Natural killer cell (primary cell): ENCODE results near the gene CLDN4. TPM values are rescaled to one million over a fixed set of nuclear protein-coding genes. Genes with fewer than 3 reads are reported as not detected.
"Not testable (repeated sequence)": the region's sequence is repeated elsewhere in the genome, so short reads cannot be mapped to it uniquely, and the experiment has no call there.

ENCODE experiments used
- ATAC-seq, 3 donors: fragments of 150-1000 bp in 2 of 3; fragments of 200-7000 bp in 1 of 3; cut with Tn5 transposase; 1 replicate in 1 of 3; 2 replicates in 2 of 3; pipeline ENCODE4 v1.10.0; 2021; ENCODE audit warnings: mild to moderate bottlenecking in 2 of 3, moderate library complexity in 2 of 3
- DNase-seq, 2 donors: peaks; one replicate each; pipeline versions ENCODE4 v3.0.0 to v3.0.0-alpha.2; 2013 to 2021; ENCODE audit warnings: mixed read lengths in 1 of 2
- H3K27ac ChIP-seq: one replicate; pipeline ENCODE4 v1.5.1; 2013; ENCODE audit warnings: mild to moderate bottlenecking, low read length
- H3K27me3 ChIP-seq: one replicate; pipeline ENCODE4 v1.6.1; 2013; ENCODE audit warnings: low read length; ENCODE audit not compliant: control insufficient read depth, insufficient read depth
- H3K36me3 ChIP-seq: one replicate; pipeline ENCODE4 v1.6.1; 2013; ENCODE audit warnings: low read length; ENCODE audit not compliant: control insufficient read depth, insufficient read depth
- H3K4me1 ChIP-seq: one replicate; pipeline ENCODE4 v1.6.1; 2013; ENCODE audit warnings: low read length; ENCODE audit not compliant: control insufficient read depth, insufficient read depth
- H3K4me3 ChIP-seq: one replicate; pipeline ENCODE4 v1.5.1; 2013; ENCODE audit warnings: low read length
- H3K9me3 ChIP-seq: one replicate; pipeline ENCODE4 v1.6.1; 2013; ENCODE audit warnings: low read length; ENCODE audit not compliant: control insufficient read depth, insufficient read depth
- H3K27ac Mint-ChIP-seq, 2 donors: one replicate each; pipeline ENCODE4 v1.8.0; 2022; ENCODE audit warnings: mild to moderate bottlenecking in 2 of 2, mixed read lengths in 2 of 2, moderate library complexity in 1 of 2
- H3K27me3 Mint-ChIP-seq, 2 donors: one replicate each; pipeline ENCODE4 v1.8.0; 2022; ENCODE audit warnings: low read depth in 2 of 2, mixed read lengths in 2 of 2
- H3K36me3 Mint-ChIP-seq: one replicate; pipeline ENCODE4 v1.8.0; 2022; ENCODE audit warnings: mixed read lengths
- H3K4me1 Mint-ChIP-seq, 2 donors: one replicate each; pipeline ENCODE4 v1.8.0; 2022; ENCODE audit warnings: mixed read lengths in 2 of 2
- H3K4me3 Mint-ChIP-seq: one replicate; pipeline ENCODE4 v1.8.0; 2022; ENCODE audit warnings: mild to moderate bottlenecking, moderate library complexity, mixed read lengths
- H3K9me3 Mint-ChIP-seq, 2 donors: one replicate each; pipeline ENCODE4 v1.8.0; 2022; ENCODE audit warnings: mixed read lengths in 2 of 2
- CTCF ChIP-seq: fragments of 200-600 bp; IDR thresholded peaks from one replicate; pipeline ENCODE4 v1.8.0; 2022; ENCODE audit warnings: antibody characterized with exemption
- WGBS: methylation state at CpG from one replicate; pipeline ENCODE4 v1.1.7; 2013; ENCODE audit warnings: missing lambda C conversion rate; ENCODE audit not compliant: insufficient coverage; 5-methylcytosine and 5-hydroxymethylcytosine counted together
- intact Hi-C: fragments of 100-400 bp; cut with micrococcal nuclease; formaldehyde crosslinking; loops from one replicate; pipeline ENCODE4 v1.14.2; 2022
- total RNA-seq, 4 donors: library from RNA; stranded (reverse); fragments of 120-200 nt in 1 of 4; gene quantifications; one replicate each; pipeline versions ENCODE4 v1.2.3 to v1.2.4, GENCODE V29; 2013 to 2022

The CLDN4 gene
- total RNA-seq, 3 donors from 2014 or later (not counting 1 experiment from before 2014, with no cell fraction given) = 0.09 to 0.30 (median 0.20) TPM

DNA sequence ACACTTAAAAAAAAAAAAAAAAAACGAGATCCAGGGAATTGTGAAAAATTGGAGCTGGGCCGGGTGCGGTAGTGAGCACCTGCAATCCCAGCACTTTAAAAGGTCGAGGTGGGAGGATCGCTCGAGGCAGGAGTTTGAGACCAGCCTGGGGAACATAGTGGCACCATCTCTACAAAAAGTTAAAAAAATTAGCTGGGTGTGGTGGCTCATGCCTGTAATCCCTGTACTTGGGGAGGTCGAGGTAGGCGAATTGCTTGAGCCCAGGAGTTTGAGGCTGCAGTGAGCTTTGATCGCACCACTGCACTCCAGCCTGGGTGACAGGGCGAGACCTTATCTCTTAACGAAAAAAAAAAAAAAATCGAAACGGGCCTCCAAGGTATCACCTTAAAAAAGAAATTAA lies 2.0 kb downstream of the CLDN4 start:
- TF ChIP-seq CTCF = no peak
- no peaks in the 10 kb centered on the region for H3K9me3 ChIP-seq
- H3K27ac ChIP-seq = no peak overlapping the region
- no peak overlapping the region for H3K4me3 Mint-ChIP-seq
- peaks cover 7 to 11% of the 10 kb centered on the region in 2 donors for H3K27me3 Mint-ChIP-seq
- peaks cover 14% of the 10 kb centered on the region for H3K4me1 ChIP-seq
- H3K9me3 Mint-ChIP-seq = no peaks in the 10 kb centered on the region
- 73% methylated on average over 13 of the region's 13 CpGs for WGBS
- peaks cover 3% of the 10 kb centered on the region for H3K27me3 ChIP-seq
- no peak for ATAC-seq
- DNase-seq = no peak
- no peak overlapping the region for H3K4me3 ChIP-seq
- H3K27ac Mint-ChIP-seq = no peak overlapping the region
- intact Hi-C loops = no loop called here
- H3K4me1 Mint-ChIP-seq = peaks cover 11 to 12% of the 10 kb centered on the region in 2 donors
- H3K36me3 ChIP-seq = no peaks in the 10 kb centered on the region
- no peaks in the 10 kb centered on the region for H3K36me3 Mint-ChIP-seq

DNA sequence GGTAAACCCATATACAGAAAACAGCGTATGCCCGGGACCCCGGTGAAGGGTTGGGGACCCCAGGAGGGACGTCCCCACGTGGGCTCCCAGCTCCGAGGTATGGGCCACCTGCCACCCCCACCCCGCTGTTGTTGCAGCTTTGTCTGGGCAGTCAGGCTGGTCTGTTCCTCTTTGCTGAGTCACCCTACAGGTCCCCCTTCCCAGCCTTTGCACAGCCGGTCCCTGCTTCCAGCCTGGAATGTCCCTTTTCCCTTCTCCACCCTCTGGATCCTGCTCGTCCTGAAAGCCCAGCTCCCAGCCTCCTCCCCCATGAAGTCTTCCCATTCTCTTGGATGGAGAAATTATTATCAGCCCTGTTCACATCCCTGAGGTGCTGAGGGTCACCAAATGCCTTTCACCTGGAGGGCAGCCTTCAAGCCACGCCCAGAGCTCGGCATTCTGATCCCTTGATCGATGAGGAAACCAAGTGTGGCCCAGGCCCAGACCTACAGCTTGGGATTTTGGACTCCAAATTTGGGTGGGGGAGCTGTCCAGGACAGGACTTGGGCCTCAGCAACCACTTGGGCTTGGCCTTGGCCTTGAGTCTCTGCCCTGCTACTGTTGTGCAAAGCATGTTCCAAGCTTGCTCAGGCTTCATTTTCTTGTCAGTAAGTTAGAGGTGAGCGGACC lies 2.6 kb downstream of the CLDN4 start:
- H3K9me3 Mint-ChIP-seq = no peaks in the 10 kb centered on the region
- Histone ChIP-seq H3K27ac (no peak overlapping the region), H3K9me3 (no peaks in the 10 kb centered on the region), H3K36me3 (no peaks in the 10 kb centered on the region), H3K27me3 (peaks cover 3% of the 10 kb centered on the region), H3K4me3 (no peak overlapping the region), H3K4me1 (peaks cover 9% of the 10 kb centered on the region)
- H3K27ac Mint-ChIP-seq = no peak overlapping the region
- no peaks in the 10 kb centered on the region for H3K36me3 Mint-ChIP-seq
- WGBS = 75% methylated on average over 13 of the region's 13 CpGs
- no peak overlapping the region for H3K4me3 Mint-ChIP-seq
- DNase-seq = no peak
- peaks cover 7 to 10% of the 10 kb centered on the region in 2 donors for H3K27me3 Mint-ChIP-seq
- peaks cover 6 to 7% of the 10 kb centered on the region in 2 donors for H3K4me1 Mint-ChIP-seq
- ATAC-seq = no peak
- no peak for TF ChIP-seq CTCF
- intact Hi-C loops = no loop called here

DNA sequence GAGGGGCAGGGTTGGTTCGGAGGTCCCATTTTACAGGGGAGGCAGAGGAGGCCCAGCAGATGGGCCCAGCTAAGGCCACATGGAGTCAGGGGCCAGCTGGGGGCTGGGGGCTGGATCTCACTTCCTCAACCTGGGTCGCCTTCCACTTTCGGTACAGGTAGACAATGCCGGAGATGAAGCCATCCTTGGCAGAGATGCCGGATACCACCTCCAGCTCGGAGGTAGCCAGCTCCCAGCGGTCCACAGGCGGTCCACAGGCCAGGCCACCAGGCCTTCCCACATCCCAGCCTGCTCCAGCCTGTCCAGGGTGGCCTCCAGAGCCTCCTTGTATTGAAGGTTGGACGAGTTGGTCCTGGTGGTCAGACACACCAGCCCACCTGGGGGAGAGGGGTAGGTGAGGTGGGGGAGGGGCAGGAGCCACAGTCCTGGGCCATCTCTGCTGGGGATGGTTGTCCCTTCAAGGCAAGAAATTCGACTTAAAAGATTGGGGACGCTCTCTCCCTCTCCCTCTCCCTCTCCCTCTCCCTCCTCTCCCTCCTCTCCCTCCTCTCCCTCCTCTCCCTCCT lies 3.9 kb downstream of the CLDN4 start:
- Mint-ChIP-seq H3K9me3 (no peaks in the 10 kb centered on the region), H3K27me3 (peaks cover 0 to 4% of the 10 kb centered on the region in 2 donors), H3K36me3 (no peaks in the 10 kb centered on the region), H3K27ac (no peak overlapping the region), H3K4me1 (no peaks in the 10 kb centered on the region), H3K4me3 (no peak overlapping the region)
- intact Hi-C loops = no loop called here
- Histone ChIP-seq H3K27ac (no peak overlapping the region), H3K27me3 (no peaks in the 10 kb centered on the region), H3K9me3 (no peaks in the 10 kb centered on the region), H3K36me3 (no peaks in the 10 kb centered on the region), H3K4me1 (no peaks in the 10 kb centered on the region), H3K4me3 (no peak overlapping the region)
- 96% methylated on average over 11 of the region's 11 CpGs for WGBS
- no peak for TF ChIP-seq CTCF
- no peak for ATAC-seq
- DNase-seq = no peak

- H3K27ac Mint-ChIP-seq, H3K27ac ChIP-seq, H3K9me3 Mint-ChIP-seq, H3K4me3 ChIP-seq, H3K27me3 ChIP-seq, H3K9me3 ChIP-seq, H3K4me1 ChIP-seq, H3K4me1 Mint-ChIP-seq, H3K27me3 Mint-ChIP-seq, intact Hi-C loops, DNase-seq, H3K36me3 Mint-ChIP-seq, H3K4me3 Mint-ChIP-seq, ATAC-seq, H3K36me3 ChIP-seq: not testable (repeated sequence)
These were observed 6.4 kb downstream of the CLDN4 start for GRCh38 chr7:73837167-73837566.
